D341Med (cell line): Measurements from ENCODE around the gene TTC6.

Source experiments
- DNase-seq: peaks from one replicate; pipeline ENCODE4 v3.0.0; 2012; ENCODE audit warnings: low spot score

Gene TTC6

GRCh38 chr14:37597914-37598746 is 2.7 kb downstream of the TTC6 start:
- no peak for DNase-seq

- DNase-seq, result no peak
Observed at GRCh38 chr14:37598747-37599506, 3.5 kb downstream of the TTC6 start.

GRCh38 chr14:37599507-37600368 is 4.3 kb downstream of the TTC6 start:
- no peak for DNase-seq

GRCh38 chr14:37600880-37601741 is 5.7 kb downstream of the TTC6 start:
- DNase-seq, result no peak

- no peak for DNase-seq
Observed at GRCh38 chr14:37601865-37602264, 6.4 kb downstream of the TTC6 start.

DNA sequence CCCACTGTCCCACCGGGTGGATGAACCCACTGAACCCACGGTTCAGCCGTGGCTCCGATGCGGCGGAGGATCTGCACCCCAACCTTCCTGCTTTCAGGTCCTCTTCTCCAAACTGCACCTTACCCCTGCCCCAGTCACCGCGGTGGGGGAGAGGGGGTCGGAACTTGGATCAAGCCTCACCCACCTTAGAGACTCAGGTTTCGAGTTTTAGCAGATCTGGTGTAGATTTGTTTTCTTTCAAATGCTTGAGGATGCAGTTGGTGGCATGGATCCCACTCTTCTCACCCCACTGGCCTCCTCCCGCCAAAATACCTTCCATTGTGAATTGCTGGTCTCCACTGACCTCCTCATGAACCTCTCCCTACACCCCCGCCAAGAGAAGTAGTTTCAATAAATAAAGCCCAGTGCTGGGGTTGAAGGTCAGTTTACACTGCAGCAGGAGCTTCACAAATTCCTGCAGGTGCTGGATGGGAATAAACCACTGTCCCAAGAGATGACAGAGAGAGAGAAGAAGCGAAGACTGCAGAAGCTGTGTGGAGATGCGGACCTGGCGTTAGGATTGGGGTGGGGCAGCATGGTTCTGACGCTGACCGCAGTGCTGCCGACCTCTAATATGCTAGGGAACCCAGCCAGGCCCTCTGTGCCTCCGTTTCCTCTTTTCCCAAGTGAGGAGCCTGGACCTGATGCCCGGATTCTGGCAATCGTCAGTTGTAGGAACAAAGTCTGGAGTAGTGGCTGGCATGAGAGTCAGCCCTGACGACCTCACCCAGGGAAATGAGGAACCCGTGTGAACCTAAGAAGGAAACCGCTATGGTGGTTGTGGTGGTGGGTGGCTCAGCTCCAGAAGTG is 7.4 kb downstream of the TTC6 start:
- no peak for DNase-seq

DNA sequence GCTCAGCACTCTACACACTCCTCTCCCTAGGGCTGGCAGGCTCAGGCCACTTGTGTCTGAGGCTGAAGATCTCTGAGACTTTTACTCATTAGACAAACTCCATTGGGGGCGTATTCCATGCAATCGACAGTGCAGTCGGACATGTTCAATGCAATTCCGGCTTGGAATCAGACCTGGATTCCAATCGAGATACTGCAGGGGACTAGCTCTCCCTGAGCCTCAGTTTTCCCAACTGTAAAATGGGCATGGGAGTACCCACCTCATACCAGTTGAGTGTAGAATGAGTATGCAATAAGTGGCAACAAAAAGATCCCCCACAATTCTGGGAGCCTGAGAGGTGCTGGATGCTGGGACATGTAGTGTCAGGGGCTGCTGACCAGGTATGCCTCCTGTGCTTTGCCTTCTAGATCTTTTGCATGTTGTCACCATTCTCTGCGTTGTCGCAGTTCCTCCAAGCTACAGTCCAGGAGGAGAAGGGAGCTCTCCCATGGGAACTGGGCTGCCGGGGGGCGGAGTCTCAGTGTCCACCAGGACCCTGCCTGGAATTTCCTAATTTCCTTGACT is 8.3 kb downstream of the TTC6 start:
- DNase-seq, result no peak

- no peak for DNase-seq
Observed at GRCh38 chr14:37606678-37607077, 11.2 kb downstream of the TTC6 start.

- no peak for DNase-seq
Observed at GRCh38 chr14:37608649-37609048, 13.2 kb downstream of the TTC6 start.

GRCh38 chr14:37610945-37611523 is 15.6 kb downstream of the TTC6 start:
- DNase-seq, result no peak

DNA sequence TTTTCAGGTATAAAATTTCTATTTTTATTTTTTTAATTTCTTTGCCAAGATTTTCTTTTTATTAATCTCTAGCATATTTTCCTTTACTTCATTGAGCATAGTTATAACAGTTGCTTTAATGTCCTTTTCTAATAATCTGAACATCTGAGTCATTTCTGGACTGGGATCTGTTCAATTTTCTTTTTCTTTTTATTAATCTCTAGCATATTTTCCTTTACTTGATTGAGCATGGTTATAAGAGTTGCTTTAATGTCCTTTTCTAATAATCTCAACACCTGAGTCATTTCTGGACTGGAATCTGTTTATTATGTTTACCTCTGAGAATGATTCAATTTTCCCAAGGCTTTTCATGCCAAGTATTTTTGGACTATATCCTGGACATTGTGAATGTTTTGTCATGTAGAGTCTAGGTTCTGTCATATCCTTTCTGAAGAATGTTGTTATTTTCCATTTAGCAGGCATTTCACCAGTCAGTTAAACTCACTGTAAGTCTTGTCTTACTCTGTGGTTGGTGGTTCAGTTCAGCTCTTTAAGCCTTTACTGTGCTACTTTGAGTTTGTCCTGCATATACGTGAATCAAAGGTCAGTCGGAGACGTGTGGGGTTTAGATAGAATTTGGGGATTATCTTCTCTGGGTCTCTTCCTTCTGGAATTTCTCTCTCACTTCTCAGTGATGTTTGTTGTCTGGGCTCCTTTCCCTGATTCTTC is 20.3 kb downstream of the TTC6 start:
- no peak for DNase-seq

GRCh38 chr14:37616853-37617252 is 21.4 kb downstream of the TTC6 start:
- no peak for DNase-seq

GRCh38 chr14:37617864-37618365 is 22.5 kb downstream of the TTC6 start:
- DNase-seq, result no peak

DNA sequence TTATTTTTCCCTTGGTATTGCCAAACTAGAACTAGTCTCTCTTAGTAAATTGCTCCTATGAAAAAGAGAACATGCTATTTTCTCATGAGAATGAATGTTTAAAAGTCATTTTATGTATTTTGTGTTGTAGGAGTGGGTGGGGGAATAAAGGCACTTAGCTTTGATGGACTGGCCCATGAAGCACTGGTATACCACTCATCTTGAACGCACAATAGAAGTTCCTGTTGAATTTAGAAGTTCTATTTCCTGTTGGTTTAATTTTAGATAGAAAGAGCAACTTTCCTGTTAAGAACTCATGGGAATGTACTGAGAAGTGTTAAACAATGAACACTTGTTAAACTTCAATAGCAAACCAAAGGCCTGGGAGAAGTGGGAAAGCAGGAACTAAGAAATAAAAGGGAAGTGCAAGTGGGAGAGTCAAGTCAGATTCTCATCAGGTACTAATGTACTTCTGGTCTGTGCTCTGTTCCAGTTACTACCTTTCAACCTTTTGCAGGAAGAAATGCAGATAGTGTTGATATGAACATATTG is 23.1 kb downstream of the TTC6 start:
- DNase-seq, result no peak

GRCh38 chr14:37620856-37621255 is 25.4 kb downstream of the TTC6 start:
- no peak for DNase-seq

GRCh38 chr14:37622231-37622923 is 26.9 kb downstream of the TTC6 start:
- DNase-seq, result no peak

- DNase-seq, result no peak
Observed at GRCh38 chr14:37623426-37623951, 28.1 kb downstream of the TTC6 start.

- no peak for DNase-seq
Observed at GRCh38 chr14:37623971-37624370, 28.5 kb downstream of the TTC6 start.
